Skin of body (tissue), 2 donors: ENCODE results near the gene DEFB110. TPM values are rescaled to one million over a fixed set of nuclear protein-coding genes. Genes with fewer than 3 reads are reported as not detected.

Source experiments
- DNase-seq: peaks from one replicate; lab custom pipeline; 2025; lab: John Stamatoyannopoulos, UW
- total RNA-seq: library from RNA; depleted of rRNA; stranded (reverse); fragments of >200 nt; gene quantifications from one replicate; pipeline ENCODE4 v1.2.3, GENCODE V29; 2014

The DEFB110 gene
- total RNA-seq: not detected

DNA sequence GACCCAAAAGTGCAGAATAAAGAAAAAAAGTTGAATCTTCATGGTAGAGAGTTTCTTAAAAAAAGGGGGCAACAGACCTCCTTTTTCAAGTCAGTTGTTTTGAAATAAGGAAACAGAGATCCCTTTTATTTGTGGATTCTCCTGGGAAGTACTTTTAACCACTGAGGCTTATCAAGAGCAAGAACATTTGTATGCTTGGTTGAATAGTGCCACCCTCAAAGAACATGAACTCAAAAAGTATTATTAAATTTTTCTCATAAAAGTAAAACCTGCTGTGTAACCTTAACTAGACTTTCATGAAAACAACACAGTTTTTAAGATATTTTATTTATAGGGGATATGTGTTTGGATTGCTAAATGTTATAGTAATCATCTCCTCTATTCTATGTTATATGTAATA is at the start of gene DEFB110:
Gene DEFB110, minus strand, starts transcription at position 101 of the 400 bp plus-strand sequence. Its CDS starts 59 bp downstream, at position 42.
- DNase-seq: no peak

DNA sequence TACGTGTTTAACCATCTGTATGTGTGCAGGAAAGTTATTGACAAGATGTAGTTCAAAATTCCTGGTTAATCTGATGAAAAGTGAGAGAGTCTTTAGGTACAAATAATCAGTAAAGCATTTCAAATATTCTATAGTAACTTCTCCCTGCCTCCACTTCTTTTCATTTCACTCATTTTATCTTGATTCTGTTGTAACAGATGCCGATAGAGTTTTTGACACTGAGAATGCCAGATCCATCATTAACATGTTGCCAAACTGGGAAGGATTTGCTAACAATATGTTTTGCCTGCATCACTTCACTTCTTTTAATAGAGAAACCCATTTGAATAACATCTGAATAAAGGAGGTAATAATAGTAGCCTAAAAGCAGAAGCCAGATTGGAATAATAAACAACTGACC is 48.3 kb upstream of the DEFB110 start:
- no peak for DNase-seq

DNA sequence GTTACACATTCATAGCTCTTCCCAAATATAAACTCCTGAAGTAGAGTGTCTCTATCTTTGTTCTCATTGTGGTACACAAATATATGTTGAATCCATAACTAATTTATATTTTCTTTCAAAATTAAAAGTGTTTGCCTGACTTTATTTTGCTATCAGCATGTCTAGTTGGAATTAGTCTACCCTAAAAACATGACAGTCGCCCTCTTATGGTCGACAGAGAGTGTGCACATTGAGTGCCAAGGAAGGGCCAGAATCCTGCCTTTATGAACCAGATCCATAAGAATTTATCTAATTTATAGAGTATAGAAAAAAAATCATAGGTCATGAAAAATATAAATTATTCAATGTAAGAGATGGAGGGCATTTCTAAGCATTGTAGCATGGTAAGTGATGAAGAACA is 40.3 kb upstream of the DEFB110 start:
- no peak for DNase-seq

DNA sequence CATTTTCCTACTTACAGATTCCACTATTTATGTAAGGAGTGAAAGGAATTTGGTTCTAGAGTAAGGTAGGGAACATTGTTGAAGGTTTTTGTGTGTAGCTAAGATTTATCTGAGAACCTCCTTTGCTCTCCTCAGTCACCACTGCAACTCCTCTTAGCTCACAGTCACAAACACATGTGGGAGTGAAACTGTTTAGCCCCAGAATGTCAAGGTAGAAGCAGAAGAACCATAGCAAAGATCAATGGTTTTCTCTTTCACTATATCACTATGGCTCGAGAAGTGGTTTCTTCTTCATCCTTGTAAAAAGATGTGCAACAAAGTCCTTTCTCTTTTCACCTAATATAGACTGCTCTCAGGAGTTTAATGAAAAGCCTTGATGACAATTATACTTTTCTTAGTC is 34.4 kb upstream of the DEFB110 start:
- DNase-seq: no peak

DNA sequence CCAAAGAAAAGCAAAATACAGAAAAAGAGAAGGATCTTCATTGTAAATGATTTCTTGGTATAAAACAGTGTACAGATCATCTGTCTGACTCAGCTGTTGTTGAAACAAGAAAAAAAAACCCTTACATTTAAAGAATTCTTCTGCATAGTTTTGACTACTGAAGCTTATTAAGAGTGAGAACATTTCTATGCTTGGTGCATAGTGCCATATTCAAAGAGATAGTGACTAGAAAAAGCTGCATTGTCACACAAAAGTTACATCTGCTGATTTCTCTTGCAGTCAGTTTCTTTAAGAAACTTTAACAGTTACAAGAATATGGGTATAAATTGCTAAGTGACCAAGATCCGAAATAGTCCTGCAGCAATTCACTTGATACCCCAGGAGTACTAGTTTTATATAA is 28.0 kb upstream of the DEFB110 start, which contains the start of gene DEFB112:
Gene DEFB112, minus strand, starts transcription at position 101 of the 400 bp plus-strand sequence. Its CDS starts 60 bp downstream, at position 41.
- no peak for DNase-seq

DNA sequence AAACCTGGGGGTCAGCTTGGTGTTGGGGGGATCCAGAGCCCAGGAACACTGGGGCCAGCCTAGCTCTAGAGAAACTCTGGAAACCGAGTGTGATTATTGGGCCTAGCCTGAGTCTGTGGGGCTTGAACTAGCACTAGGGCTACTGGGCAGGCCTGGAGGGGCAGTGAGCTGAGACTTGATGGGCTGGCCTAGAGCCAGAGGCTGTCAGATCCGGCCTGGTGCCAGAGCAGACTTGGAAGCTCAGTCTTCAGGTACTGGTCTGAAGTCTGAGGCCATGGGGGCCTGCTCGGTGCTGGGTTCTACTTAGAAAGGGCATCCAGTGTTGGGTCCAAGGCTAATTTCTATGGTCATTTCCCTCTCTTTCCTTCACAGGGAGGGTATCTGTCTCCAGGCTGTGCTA is 25.2 kb upstream of the DEFB110 start:
- DNase-seq: no peak

DNA sequence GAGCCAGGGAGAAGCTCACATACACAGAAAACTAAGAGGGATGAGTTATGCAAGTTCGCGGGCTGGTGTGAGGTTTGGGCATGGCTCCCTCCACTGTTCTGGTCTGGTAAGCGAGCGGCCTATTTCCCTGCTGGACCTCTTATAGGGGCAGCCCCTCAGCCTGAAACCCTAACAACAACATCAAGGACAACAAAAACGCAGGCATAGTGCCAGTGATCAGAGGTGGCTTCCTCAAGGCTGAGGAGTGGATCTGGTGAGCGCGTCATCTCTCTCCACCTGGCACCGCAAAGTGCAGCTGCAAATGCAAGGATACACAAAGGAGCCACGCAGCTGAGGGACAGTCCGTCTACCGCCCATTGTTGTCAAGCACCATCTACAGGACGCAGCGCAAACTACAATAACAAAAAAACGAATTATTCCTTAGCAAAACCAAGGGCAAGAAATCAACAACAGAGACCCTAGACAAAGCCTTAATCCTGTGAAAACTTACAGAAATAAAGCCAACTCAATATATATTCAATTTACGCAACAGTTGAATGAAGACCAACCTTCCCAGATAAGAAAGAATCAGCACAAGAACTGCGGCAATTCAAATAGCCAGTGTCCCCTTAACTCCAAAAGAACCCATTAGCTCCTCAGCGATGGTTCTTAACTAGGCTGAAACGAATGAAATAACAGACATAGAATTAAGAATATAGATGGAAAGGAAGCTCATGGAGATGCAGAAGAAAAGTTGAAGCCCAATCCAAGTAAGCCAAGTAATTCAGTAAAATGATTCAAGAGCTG is 9.2 kb upstream of the DEFB110 start:
- no peak for DNase-seq

DNA sequence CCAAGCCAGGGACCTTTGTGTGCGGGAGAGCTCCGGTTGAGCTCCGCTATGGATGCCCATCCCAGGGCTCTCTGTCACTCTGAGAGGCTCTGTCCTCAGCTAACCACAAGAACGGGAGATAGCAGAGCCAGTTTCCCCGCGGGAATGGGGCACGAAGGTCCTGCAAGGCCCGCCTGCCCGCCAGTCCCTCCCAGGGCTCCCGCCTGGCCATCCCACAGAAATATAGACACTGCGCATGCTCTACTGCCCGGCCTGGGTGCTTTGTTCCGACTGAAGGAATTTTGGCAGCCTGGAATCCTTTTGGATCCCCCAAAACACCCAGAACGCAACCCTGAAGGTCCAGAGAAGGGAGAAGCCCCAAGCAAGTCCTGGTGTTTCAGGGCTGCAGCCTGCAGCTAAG is 8.6 kb upstream of the DEFB110 start:
- no peak for DNase-seq

DNA sequence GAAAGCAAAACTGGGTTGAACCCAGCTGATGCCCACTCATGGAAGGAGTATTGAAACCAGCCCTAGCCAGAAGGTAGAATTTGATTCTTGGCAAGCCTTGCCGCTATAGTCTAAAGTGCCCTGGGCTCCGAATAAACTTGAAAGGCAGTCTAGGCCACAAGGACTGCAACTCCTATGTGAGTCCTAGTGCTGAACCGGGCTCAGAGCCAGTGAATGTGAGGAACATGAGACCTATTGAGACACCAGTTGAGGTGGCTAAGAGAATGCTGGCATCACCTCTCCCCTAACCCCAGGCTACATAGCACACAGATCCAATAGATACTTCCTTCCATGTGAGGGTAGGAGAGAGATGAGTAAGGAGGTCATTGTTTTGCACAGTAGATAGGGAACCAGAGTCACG is 3.5 kb upstream of the DEFB110 start:
- no peak for DNase-seq

DNA sequence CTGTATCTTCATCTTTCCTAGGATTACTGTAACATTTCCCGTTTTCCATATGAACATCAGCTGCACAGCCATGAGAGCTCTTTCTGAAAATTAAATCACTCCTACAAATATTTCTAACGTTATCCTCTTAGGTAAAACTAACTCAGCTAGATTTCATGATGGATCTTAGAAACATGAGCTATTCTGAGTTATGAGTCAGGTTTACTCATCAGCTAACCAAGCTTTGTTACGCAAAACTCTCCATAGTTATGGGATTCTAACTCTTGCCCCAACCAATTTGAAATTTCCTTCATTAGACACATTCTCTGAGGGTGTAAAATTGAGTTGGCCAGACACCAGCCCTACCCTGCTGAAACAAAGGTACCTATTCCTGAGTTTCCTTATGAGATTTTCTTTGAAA is 14.0 kb downstream of the DEFB110 start:
- no peak for DNase-seq

DNA sequence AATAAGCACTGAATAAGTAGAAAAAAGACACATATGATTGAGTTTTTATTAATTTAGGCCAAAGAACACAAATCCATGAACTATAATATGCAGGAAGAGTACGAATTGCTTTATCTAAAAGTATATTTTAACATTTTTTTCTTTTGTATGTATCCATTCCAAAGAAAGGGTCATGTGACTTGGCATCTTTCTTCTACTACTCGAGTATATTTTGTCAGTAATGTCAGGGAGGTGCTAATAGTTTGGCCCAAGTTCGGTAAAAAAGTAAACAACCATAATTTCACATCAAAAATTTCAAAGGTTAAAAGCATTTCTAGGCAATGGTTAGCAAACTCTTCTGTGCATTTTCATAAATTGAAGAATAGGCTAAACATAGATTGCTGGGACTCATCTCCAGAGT is 18.7 kb downstream of the DEFB110 start:
- no peak for DNase-seq

DNA sequence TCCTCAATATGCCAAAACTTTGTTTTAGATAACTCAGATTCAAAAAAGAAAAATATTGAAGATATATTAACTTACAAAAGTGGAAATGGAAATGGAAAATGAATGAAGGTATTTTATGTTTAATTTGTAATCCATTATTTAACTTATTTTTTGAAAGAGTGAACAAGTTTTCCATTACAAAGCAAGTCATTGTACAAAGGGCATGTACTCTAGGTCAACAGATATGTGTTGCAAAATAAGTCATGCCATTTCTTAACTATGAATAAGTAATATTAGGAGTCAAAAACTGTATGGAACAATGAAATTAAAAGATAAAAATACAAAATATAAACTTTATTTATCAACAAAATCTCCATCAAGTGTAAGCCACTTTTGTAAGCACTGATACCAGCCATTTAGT is 26.5 kb downstream of the DEFB110 start:
- DNase-seq: no peak

DNA sequence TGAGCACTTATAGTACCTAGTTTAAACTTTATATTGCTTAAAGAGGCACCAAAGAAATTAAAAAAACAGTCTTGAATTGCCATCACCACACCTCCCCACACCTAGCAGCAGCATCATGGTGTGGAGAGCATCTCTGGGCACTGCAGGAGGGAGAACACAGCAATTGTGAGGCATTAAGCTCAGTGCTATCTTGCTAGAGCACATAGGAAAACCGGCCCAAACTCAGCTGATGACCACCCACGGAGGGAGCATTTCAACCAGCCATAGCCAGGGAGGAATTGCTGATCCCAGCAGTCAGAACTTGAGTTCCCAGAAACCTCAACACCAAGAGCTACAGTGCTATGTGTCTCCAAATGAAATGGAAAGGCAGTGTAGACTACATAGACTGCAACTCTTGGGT is 32.9 kb downstream of the DEFB110 start:
- DNase-seq: no peak

DNA sequence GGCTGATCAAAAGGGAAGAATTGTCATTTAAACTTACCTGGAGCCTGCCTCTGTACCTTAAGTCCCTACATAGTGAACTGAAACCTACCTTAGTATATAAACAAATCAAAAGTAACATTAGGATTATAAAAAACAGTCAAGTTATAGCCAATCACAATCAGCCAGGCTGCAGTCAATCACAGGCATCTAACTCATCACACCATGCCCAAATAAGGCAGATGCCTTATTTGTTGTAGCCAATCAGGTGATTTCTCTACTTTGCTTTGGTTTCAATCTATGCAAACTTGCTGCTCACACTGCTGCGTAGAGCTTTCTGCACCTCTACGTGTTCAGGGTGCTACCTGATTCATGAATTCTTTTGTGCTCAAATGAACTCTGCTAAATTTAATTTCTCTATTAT is 34.0 kb downstream of the DEFB110 start:
- no peak for DNase-seq

DNA sequence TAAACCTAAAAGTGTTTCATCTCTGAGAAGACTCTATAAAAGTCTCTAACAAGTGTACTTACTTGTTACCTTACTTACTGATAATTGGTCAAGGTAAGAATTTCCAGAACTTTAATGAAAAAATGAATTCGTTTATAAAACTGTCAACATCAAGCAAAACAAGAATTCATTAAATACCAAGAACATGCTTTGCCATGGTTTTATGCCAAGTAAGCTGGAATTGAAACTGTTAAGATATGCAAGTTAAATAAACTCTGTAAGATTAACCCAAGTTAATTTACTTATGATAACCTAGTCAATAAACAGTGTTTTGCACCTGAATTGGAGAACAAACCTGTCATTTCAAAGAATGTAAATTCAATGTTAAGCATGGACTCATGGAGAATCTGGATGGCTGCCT is 35.2 kb downstream of the DEFB110 start:
- DNase-seq: no peak

DNA sequence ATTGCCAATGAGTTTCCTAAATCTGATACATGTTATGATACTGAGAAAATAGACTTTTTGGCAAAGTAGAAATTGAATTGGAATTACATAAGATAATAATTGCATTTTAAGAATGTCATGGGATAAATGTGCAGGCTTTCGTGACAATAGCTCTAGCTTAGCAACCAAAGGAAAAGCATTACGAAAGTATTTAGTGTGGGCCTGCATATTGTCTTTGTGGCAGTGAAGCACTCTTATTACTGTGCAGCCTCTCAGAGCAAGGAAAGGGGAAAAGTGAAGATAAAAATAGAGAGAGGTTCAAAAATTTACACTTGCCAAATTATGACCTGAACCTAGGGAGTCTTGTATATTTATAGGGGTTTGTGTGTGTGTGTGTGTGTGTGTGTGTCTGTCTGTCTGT is 39.7 kb downstream of the DEFB110 start:
- DNase-seq: no peak

DNA sequence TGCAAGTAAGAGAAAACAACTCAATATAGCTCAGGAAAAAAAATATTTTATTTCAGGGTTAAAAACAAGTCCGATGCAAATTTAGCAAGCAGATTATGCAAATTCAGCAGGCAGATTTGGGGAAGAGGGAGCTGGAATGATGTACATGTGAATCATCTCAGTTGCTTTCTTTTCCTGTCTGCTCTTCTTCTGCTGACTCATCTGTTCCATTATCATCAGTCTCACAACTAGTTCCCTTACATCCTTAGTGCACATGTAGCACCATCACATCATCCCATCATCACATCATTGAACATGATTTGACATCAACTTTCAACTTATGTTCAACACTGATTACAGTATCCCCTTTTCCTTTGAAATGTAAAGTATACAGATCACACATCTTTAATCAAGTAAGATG is 40.9 kb downstream of the DEFB110 start:
- no peak for DNase-seq

DNA sequence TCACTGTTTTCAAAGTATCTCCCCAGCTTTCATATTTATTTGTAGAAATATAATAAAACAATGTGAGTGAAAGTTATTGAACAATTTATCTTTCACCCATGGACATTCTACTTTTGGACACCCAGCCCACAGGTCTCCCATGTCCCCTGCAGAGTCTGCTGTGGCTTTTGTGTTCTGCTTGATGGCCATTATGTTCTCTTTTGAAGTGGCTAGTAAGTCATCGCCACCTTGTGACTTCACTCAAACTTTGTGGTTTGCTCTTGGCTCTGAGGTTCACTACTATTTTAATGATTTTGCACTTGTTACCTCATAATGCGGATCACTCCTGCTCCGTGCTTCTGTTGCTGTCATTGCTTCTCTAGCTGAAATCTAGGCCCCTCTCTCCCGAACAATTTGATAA is 42.2 kb downstream of the DEFB110 start:
- DNase-seq: no peak

DNA sequence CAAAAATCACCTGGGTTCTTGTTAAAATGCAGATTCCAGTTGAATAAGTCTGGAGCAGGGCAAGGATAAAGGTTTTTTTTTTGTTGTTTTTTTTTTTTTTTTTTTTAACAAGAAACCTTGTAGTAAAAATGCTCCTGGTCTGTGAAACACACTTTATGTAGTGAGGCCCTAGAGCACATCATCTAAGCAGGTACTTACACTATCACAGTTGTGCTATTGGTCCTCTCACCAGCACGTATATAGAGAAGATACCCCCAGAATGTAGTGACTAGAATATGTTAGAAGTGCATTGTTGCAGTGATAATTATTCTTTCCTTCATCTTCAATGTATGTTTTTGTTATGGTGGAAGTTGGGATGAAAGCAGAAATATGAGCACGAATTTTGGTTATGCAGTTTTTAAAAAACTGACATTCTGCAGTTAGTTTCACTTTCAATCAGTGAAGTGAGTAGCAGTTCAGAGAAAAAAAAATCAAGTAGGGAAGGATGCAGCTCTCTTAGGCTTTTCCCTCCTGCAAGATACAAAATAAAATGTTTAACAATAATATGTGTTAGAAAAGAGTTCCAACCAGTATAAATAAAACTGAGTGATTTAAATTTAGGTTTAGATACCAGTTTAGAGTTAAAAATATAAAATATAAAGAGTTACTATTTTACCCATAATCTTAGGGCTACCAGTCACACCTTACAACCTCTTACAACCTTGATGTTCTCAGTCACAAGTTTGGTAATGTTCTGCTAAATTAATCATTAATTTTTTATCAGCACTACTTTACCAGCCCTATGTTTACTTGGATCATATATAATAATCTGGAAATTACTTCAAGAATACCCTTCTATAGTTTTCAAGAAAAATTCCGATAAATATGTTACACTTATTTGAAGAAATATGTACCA is 43.2 kb downstream of the DEFB110 start:
- DNase-seq: no peak

DNA sequence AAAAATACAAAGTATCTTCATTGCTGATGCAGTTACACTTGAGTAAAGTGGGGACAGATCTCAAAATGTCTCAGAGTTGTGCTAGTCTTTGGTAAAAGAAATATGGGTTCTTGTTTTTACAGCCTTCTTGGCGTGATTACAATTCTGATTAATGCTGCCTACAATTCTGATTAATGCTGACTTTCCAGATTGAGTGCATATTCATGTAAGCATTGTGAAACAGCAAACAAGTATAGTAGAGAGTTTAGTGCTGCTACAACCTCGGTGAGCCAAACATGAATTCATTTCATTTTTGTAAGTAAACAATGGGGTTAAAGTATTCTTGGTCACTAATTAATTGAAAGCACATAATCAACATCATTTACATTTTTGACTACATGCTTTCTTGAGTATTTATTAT is 52.2 kb downstream of the DEFB110 start, which contains the start of gene DEFB113:
Gene DEFB113, minus strand, starts transcription at position 21 of the 400 bp plus-strand sequence. Its CDS starts 0 bp downstream, at position 21.
- no peak for DNase-seq
